NCI-H1436 (cell line): Measurements from ENCODE around the gene CLRN1.
A peak's percentile ranks its signal among the peaks of the same experiment; 100 is the strongest.
"Not testable (repeated sequence)": the region's sequence is repeated elsewhere in the genome, so short reads cannot be mapped to it uniquely, and the experiment has no call there.

Experiments used
- DNase-seq: peaks from one replicate; lab custom pipeline; 2025; lab: John Stamatoyannopoulos, UW

The CLRN1 gene

GRCh38 chr3:150972366-150973071 lies at the start of gene CLRN1:
TSS of gene CLRN1 (minus strand) at chr3:150972727. CDS start at chr3:150972708, 19 bp downstream.
- DNase-seq = no peak

GRCh38 chr3:151016478-151016795 lies 43.9 kb upstream of the CLRN1 start:
- DNase-seq = no peak

- no peak for DNase-seq
Observed at GRCh38 chr3:151015767-151016477, 43.4 kb upstream of the CLRN1 start.

- DNase-seq = no peak
Observed at GRCh38 chr3:151015181-151015580, 42.7 kb upstream of the CLRN1 start.

- DNase-seq = no peak
Observed at GRCh38 chr3:151014501-151015018, 42.0 kb upstream of the CLRN1 start.

GRCh38 chr3:151012753-151013152 lies 40.2 kb upstream of the CLRN1 start:
- no peak for DNase-seq

- DNase-seq = peak; percentile 66
Observed at GRCh38 chr3:151011427-151011826, 38.9 kb upstream of the CLRN1 start.

- DNase-seq = no peak
Observed at GRCh38 chr3:151009981-151010380, 37.5 kb upstream of the CLRN1 start.

GRCh38 chr3:151009430-151009829 lies 36.9 kb upstream of the CLRN1 start:
- DNase-seq = no peak

- peak; percentile 27 for DNase-seq
Observed at GRCh38 chr3:151008699-151009098, 36.2 kb upstream of the CLRN1 start.

GRCh38 chr3:151003768-151004134 lies 31.2 kb upstream of the CLRN1 start:
- DNase-seq = no peak

- DNase-seq = no peak
Observed at GRCh38 chr3:151003029-151003767, 30.7 kb upstream of the CLRN1 start.

- no peak for DNase-seq
Observed at GRCh38 chr3:151002003-151002981, 29.8 kb upstream of the CLRN1 start.

- DNase-seq = no peak
Observed at GRCh38 chr3:150998996-150999395, 26.5 kb upstream of the CLRN1 start.

- no peak for DNase-seq
Observed at GRCh38 chr3:150996731-150997130, 24.2 kb upstream of the CLRN1 start.

GRCh38 chr3:150995510-150995909 lies 23.0 kb upstream of the CLRN1 start:
- DNase-seq = no peak

- no peak for DNase-seq
Observed at GRCh38 chr3:150989208-150989607, 16.7 kb upstream of the CLRN1 start.

- DNase-seq = not testable (repeated sequence)
Observed at GRCh38 chr3:150988395-150988794, 15.9 kb upstream of the CLRN1 start.

- no peak for DNase-seq
Observed at GRCh38 chr3:150985711-150986110, 13.2 kb upstream of the CLRN1 start.

- no peak for DNase-seq
Observed at GRCh38 chr3:150984066-150984465, 11.5 kb upstream of the CLRN1 start.

- DNase-seq = no peak
Observed at GRCh38 chr3:150978566-150979148, 6.1 kb upstream of the CLRN1 start.
